Hematopoietic multipotent progenitor cell (in vitro differentiated cells): ENCODE measurements around the gene RPL6. TPM values are rescaled to one million over a fixed set of nuclear protein-coding genes. Genes with fewer than 3 reads are reported as not detected.
"Not testable (repeated sequence)": the region's sequence is repeated elsewhere in the genome, so short reads cannot be mapped to it uniquely, and the experiment has no call there.

Experiments
- DNase-seq, 3 donors: peaks; one replicate each; pipeline ENCODE4 v3.0.0-alpha.2; 2011 to 2015; ENCODE audit warnings: low read depth in 2 of 3, low spot score in 2 of 3
- total RNA-seq: library from RNA; depleted of rRNA; stranded (reverse); fragments of >200 nt; gene quantifications from one replicate; pipeline ENCODE4 v1.2.3, GENCODE V29; 2012

Gene RPL6
- total RNA-seq, 1 donor = 633 TPM

DNA sequence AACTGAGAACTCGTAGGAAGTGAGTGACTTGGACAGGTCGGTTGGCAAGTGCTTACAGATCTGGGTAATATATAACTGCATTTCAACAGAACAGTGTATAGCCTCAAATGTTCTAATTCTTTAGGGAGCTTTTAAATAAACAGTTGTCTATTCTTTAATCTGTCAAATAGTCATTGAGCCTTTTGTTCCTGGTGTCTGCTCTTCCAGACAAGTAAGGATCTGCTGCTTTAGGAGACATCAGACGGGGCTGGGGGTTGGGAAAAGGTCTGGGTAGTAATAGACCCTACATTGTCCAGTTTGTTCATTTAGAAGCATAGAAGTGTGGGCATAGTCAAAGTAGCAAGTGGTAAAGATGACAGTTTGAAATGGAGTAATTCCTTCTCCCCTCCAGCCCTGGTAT lies 11.3 kb upstream of the RPL6 start:
- no peak for DNase-seq

DNA sequence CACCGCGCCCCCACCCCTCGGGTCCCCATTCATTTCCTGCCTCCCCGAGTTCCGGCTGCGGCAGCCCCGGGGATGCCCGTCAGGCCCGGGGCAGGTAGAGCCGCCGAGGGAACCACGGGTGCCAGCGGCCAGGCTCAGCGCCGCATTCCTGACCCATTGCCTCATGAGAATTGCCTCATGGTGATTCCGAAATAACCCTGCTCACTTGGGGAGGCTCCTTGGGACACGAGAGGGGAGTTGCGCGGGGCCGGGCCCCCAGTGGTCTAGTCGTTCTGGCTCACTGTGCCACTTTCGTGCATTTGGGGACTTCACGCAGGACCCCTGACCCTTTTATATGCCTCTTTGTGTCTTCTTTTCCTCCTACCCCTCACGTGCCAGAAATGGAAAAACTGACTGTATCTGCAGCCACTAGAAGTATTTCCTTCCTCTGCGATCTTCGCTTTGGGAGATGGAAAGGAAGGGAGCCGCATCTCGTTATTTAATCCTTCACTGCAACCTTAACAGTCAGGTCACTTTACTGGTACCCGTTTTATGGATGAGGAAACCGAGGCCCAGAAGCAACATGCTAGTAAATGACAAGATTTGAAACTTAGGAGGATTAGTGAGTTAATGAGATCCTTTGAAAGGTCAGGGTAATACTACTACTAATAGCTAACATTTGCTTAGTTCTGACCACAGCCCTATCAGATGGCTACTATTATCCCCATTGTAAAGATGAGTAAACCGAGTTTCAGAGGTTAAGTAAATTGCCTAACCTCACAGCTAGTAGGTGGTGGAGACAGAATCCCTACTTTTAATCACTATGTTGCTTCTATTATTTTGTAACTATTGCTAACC lies 10.1 kb upstream of the RPL6 start:
- peak in 1 of 3 donors; percentile 32 for DNase-seq

DNA sequence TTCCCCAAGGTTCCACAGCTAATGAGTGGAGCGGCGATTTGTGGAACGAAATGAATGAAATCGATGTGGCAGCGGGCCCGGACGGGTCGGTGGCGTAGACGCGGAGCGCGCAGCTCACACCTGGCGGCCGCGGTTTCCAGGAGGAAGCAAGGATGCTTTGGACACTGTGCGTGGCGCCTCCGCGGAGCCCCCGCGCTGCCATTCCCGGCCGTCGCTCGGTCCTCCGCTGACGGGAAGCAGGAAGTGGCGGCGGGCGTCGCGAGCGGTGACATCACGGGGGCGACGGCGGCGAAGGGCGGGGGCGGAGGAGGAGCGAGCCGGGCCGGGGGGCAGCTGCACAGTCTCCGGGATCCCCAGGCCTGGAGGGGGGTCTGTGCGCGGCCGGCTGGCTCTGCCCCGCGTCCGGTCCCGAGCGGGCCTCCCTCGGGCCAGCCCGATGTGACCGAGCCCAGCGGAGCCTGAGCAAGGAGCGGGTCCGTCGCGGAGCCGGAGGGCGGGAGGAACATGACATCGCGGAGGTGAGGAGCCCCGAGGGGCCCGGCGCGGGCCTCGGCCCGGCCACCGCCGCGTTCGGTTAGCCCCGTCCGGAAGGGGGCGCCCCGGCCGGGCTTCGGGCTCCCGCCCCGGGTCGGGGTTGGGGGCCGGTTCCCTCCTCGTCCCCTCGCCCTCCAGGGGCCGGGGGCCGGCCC lies 9.3 kb upstream of the RPL6 start, which contains the start of gene PTPN11:
Gene PTPN11, plus strand, starts transcription at position 340 of the 689 bp plus-strand sequence. Its CDS starts 165 bp downstream, at position 505.
- DNase-seq = peak; percentile 86 to 88 (median 86)

DNA sequence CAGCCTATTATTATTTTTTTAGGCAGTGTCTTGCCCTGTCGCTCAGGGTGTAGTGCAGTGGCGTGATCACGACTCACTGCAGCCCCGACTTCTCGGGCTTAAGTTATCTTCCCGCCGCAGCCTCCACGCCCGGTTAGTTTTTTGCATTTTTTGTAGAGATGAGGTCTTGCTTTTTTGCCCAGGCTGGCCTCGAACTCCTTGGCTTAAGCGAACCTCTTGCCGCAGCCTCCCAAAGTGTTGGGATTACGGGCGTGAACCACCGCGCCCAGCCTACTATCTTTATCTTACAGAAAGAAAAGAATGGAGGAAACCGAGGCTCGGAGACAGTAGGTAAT lies 8.8 kb upstream of the RPL6 start:
- DNase-seq = no peak

DNA sequence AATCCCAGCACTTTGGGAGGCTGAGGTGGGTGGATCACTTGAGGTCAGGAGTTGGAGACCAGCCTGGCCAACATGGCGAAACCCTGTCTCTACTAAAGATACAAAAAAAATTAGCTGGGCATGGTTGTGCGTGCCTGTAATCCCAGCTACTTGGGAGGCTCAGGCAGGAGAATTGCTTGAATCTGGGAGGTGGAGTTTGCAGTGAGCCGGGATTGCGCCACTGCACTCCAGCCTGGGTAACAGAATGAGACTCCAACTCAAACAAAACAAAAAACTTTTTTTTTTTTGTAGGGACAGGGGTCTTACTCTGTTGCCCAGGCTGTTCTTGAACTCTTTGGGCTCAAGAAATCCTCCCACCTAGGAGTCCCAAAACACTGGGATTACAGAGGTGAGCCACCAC lies 6.1 kb upstream of the RPL6 start:
- DNase-seq = not testable (repeated sequence)

DNA sequence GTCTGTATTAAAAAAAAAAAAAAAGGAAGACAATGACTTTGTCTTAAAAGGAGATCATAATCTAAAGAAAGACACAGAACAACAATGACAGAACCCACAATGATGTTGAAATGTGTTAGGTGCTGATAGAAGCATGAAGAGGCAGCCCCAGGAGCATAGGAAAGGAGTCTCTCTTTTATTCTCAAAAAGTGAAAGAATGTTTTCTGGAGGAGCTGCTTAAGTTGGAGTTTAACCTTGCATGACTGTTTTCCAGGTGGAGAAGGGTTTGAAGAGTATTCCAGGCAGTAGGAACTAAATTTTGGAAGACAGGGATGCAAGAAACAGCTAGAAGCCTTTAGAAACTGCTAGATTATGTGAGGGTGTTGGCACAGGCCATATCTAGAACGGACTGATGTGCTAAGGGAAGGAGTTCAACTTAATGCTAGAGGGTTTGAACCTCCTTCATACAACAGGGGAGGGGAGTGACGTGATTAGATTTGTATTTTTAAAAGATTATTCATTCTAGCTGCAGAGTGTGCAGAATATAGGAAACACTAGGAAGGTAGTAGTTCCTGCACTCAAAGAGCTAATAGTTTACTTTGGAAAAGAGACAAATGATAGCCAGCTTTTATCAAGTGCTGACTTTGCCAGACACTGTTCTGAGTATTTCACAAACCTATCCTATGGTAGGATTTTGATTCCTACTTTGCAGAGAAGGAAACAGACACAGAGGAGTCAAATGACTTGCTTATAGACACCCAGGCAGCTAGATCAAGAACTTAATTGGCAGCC lies 4.6 kb upstream of the RPL6 start:
- peak in 1 of 3 donors; percentile 64 for DNase-seq

DNA sequence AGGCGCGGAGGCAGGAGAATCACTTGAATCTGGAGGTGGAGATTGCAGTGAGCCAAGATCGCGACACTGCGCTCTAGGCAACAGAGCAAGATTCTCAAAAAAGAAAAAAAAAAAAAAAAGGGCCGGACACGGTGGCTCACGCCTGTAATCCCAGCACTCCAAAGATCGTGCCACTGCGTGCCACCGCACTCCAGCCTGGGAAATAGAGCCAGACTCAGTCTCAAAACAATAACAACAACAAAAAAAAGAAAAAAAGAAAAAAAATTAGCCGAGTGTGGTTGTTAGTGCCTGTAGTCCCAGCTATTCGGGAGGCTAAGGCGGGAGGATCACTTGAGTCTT lies 470 bp upstream of the RPL6 start:
- DNase-seq = no peak

DNA sequence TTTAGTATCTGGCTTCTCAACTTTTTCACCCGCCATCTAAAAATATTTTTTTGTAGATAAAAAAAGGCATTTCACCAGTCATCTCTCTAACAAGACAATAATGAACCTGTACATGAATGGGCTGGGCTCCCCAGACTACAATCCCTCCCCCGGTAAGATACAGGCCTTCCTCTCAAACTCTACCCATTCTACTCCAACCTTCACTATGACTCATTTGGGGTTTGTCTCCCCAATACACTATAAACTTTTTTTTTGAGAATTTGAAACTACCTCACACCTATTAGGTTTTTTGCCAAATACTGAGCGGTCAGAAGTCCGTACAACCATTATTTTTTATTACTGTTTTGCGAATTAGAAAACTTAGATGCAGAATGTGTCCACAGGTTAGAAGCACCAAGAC lies 784 bp downstream of the RPL6 start:
- no peak for DNase-seq

DNA sequence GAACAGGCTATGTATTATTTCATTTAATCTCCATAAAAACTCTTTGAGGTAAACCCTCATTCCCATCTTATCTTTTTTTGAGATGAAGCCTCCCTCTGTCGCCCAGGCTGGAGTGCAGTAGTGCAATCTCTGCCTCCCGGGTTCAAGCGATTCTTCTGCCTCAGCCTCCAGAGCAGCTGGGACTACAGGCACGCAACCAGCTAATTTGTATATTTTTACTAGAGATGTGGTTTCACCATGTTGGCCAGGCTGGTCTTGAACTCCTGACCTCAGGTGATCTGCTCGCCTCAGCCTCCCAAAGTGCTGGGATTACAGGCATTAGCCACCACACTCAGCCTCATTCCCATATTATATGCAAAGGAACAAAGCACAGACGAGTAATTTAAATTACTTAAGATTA lies 1.7 kb downstream of the RPL6 start:
- DNase-seq = not testable (repeated sequence)

DNA sequence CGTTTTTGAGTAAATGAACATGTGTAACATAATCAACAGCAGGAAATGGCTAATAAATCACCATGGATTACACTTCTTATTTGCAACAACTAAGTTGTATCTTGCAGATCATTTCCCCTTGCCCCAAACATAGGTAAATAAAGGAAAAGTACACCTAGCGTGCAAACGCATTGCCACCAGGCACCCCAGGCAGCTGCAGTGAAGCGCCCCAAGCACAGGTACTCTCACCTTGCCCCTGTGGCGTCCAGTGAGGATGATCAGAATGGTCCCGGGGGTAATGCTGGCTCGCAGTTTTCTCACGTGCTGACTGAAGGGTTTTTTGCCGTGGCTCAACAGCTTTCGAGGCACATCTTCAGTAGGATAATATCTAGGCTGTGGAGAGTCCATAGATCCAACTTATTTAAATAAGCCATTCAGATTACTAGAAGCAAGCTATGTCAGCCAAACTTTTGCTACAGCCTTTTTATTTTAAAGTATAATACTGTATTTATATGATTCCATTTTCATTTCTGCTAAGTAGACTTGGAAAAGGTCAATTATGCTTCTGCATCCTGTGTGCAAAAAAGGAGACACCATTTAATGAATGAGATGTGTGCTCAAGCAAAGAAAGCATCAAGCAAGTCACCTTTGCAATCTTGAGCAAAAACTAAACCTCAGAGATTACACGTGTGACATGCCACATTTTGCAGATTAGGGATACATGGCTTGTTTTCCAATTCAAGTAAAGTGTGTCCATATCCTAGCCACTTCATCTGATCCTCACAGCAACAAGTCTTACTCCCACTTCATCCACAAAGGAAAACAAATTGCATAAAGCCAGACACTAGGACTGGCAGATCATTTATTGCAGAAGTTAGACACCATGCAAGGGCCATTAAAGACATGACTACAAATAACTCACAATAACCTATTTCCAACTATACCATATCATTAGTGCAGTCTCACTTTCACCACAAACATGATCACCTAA lies 2.6 kb downstream of the RPL6 start:
- DNase-seq = no peak

DNA sequence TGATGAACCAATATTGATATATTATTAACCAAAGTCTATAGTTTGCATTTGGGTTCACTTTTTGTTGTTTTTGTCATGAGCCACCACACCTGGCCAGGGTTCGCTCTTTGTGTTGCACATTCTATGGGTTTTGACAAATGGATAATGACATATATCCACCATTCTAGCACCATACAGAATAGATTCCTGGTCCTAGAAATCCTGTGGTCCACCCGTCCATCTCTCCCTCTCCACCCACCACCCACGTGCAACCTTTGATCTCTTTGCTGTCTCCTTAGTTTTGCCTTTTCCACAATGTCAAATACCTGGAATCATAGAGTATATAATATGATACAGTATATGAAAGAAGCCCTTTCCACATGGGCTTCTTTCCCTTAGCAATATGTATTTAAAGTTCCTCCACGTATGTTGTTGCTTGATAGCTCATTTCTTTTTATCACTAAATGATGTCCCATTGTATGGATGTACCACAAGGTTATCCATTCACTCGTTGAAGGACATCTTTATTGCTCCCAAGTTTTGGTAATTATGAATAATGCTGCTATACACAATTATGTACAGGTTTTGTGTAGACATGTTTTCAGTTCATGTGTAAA lies 7.4 kb downstream of the RPL6 start:
- DNase-seq = no peak

DNA sequence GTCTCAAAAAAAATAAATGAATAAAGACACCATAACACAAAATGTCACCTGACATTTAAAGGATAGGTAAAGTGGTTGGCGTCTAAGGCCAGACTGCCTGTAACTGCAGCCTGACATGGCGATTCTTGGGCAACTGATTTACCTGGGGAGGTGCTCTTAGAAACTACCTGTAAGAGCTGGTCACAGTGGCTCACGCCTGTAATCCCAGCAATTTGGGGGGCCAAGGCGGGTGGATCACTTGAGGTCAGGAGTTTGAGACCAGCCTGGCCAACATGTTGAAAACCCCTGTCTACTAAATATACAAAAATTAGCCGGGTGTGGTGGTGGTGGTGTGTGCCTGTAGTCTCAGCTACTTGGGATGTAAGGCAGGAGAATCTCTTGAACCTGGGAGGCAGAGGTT lies 8.4 kb downstream of the RPL6 start:
- no peak for DNase-seq

DNA sequence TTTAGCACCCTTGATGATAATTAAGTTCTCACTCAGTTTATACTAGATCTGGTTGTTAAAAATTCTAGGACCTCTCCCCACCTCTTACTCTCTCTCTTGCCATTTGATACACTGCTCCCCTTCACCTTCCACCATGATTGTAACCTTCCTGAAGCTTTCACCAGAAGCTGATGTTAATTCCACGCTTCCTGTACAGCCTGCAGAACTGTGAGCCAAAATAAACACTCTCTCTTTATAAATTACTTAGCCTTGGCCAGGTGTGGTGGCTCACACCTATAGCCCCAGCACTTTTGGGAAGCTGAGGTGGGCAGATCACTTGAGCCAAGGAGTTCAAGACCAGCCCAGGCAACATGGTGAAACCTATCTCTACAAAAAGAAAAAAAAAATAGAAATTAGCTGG lies 16.1 kb downstream of the RPL6 start:
- no peak for DNase-seq

DNA sequence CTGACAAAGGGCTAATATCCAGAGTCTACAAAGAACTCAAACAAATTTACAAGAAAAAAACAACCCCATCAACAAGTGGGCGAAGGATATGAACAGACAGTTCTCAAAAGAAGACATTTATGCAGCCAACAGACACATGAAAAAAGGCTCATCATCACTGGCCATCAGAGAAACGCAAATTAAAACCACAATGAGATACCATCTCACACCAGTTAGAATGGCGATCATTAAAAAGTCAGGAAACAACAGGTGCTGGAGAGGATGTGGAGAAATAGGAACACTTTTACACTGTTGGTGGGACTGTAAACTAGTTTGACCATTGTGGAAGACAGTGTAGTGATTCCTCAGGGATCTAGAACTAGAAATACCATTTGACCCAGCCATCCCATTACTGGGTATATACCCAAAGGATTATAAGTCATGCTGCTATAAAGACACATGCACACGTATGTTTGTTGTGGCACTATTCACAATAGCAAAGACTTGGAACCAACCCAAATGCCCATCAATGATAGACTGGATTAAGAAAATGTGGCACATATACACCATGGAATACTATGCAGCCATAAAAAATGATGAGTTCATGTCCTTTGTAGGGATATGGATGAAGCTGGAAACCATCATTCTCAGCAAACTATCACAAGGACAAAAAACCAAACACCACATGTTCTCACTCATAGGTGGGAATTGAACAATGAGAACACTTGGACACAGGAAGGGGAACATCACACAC lies 19.3 kb downstream of the RPL6 start:
- not testable (repeated sequence) for DNase-seq

DNA sequence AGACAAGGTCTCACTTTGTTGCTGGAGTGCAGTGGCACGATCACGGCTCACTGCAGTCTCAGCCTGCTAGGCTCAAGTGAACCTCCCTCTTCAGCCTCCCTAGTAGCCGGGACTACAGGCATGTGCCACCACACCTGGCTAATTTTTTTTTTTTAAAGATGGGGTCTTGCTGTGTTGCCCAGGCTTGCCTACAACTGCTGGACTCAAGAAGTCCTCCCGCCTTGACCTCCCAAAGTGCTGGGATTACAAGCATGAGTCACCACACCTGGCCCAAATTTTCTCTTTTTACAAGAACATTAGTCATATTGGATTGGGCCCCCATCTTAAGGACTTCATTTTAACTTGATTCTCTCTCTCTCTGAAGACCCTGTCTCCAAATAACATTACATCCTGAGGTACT lies 20.2 kb downstream of the RPL6 start:
- no peak for DNase-seq

DNA sequence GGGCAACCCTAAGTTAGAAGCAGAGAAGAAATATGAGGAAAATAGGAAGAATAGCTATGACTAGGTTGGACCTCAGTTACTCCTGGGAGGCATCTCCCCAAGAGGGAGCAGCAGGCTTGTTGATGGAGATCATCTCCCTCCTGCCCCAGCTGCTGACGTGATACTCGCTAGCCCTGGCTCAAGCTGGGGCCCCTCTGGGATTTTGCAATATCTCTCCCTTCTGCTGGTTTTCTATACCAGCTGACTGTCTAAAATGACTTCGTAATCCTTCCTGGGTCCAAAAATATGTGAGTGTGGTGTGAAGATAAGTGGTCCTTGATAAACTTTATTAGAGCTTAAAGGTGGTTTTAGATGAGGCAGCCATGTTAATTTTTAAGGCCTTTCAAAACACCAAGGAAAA lies 22.7 kb downstream of the RPL6 start:
- DNase-seq = no peak

DNA sequence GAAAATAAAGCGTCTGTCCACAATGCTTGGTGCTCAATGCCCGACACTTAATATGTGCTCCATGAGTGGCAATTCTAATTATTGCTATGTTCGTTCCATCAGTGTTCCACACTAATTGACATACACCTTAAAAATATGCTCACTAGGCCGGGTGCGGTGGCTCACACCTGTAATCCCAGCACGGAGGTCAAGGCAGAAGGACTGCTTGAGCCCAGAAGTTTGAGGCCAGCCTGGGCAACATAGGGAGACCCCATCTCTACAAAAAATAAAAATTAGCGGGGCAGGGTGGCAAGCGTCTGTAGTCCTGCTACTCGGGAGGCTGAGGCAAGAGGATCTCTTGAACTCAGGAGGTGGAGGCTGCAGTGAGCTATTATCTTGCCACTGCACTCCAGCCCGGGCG lies 26.5 kb downstream of the RPL6 start:
- DNase-seq = no peak

DNA sequence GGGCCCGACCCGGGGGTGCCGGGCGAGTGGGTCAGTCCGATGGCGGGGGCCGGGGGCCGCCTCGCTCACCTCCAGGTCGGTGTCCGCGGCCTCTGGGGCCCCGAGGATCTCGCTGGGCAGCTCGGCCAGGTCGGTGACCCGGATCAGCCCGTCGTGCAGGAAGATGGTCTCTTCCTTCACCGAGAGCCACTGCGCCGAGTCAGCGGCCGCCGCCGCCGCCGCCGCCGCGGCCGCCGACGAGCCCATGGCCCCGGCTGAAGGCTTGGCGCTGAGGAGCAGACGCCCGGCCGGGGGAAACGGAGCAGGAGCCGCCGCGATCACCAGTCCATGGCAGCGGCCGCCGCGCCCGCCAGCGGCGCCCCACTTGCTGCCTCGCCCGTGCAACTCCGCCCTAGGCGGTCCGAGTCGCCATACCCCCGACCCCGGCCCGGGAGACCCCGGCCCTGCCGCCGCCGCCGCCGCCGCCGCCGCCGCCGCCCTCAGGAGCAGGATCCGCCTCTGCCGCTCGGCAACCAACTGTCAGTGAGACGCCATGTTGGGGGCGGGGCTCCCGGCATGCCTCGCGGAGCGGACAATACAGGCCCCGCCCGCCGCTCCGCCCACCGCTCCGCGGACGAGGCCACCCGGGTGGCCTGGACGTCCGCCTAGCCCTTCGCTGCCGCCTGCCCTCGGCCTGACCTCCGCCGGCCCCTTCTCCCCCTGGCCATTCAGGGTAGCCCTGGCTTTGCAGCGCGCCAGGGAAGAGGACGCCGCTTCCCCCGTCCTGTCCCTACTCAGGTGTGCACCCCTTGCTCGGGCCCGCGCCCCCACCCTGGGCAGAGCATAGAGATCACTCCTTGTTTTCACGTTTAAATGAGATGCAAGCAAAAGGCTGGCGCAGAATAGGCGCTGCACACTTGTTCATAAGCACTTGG lies 27.3 kb downstream of the RPL6 start, which contains the start of gene HECTD4:
Gene HECTD4, minus strand, starts transcription at position 549 of the 914 bp plus-strand sequence. Its CDS starts 303 bp downstream, at position 246.
- peak; percentile 61 to 90 (median 89) for DNase-seq
